GM12878 (cell line): ENCODE measurements around the gene HASPIN. TPM values are rescaled to one million over a fixed set of nuclear protein-coding genes. Genes with fewer than 3 reads are reported as not detected.

Experiments
- HDGF ChIP-seq: fragments of 450-650 bp; IDR thresholded peaks from 2 replicates; pipeline ENCODE4 v1.6.1; 2016; ENCODE audit warnings: antibody characterized with exemption
- MEF2B ChIP-seq: fragments of 450-650 bp; IDR thresholded peaks from 2 replicates; pipeline ENCODE4 v1.6.1; 2018; ENCODE audit warnings: mild to moderate bottlenecking, moderate library complexity; ENCODE audit not compliant: partially characterized antibody, poor library complexity, severe bottlenecking
- MYC ChIP-seq: IDR thresholded peaks from 2 replicates; pipeline ENCODE4 v1.6.1; 2011; ENCODE audit warnings: mild to moderate bottlenecking, low read length, moderate library complexity, inconsistent platforms; ENCODE audit not compliant: insufficient read depth, insufficient replicate concordance, insufficient read length, severe bottlenecking
- PAX5 ChIP-seq: IDR thresholded peaks from 2 replicates; pipeline ENCODE4 v1.6.1; 2011; ENCODE audit warnings: low read depth, low read length, borderline replicate concordance
- POLR2A ChIP-seq: IDR thresholded peaks from 2 replicates; pipeline ENCODE4 v1.6.1; 2011; ENCODE audit warnings: low read depth, mild to moderate bottlenecking, low read length
- SPI1 ChIP-seq: IDR thresholded peaks from 2 replicates; pipeline ENCODE4 v1.6.1; 2011; ENCODE audit warnings: low read depth, mild to moderate bottlenecking, low read length, moderate library complexity, borderline replicate concordance; ENCODE audit not compliant: insufficient read depth
- STAT3 ChIP-seq: IDR thresholded peaks from 2 replicates; pipeline ENCODE4 v1.6.1; 2011; ENCODE audit warnings: low read depth, low read length, improper control_type of control experiment
- SUZ12 ChIP-seq: fragments of 200-600 bp; sonication (generic); IDR thresholded peaks from one replicate; pipeline ENCODE4 v1.6.1; 2018; ENCODE audit warnings: antibody characterized with exemption, mild to moderate bottlenecking; ENCODE audit not compliant: unreplicated experiment
- ZBED1 ChIP-seq: IDR thresholded peaks from 2 replicates; pipeline ENCODE4 v1.6.1; 2016; ENCODE audit warnings: borderline replicate concordance
- ZZZ3 ChIP-seq: IDR thresholded peaks from 2 replicates; pipeline ENCODE4 v1.6.1; 2011; ENCODE audit warnings: low read depth; ENCODE audit not compliant: control insufficient read depth, insufficient read length
- polyA plus RNA-seq, 11 experiments: library from polyadenylated mRNA; depleted of rRNA in 4 of 11; unstranded in 6 of 11; stranded (reverse) in 5 of 11; fragments of >200 nt; fragmentation: Nextera tagmentation in 4 of 11; fragmentation: Illumina TruSeq in 1 of 11; extraction: Ambion mirVana in 4 of 11; extraction: Trizol in 1 of 11; gene quantifications; 1 replicate in 1 of 11; 2 replicates in 10 of 11; pipeline versions ENCODE4 v1.2.1 to v1.2.3, GENCODE V29; 2011 to 2016; ENCODE audit warnings: inconsistent platforms in 2 of 11, missing spikeins in 2 of 11, low read depth in 1 of 11
- total RNA-seq, 4 experiments: library from RNA; depleted of rRNA in 3 of 4; stranded (reverse); fragments of >200 nt in 3 of 4; fragmentation: Illumina TruSeq in 1 of 4; extraction: Trizol in 1 of 4; gene quantifications; 2 replicates each; pipeline versions ENCODE4 v1.2.1 to v1.2.3, GENCODE V29; 2013 to 2021
- TF ChIP-seq, protein P1 (sequence below): fragments of 450-650 bp; IDR thresholded peaks from 2 replicates; pipeline ENCODE4 v1.6.1; 2017; ENCODE audit warnings: antibody characterized with exemption, mild to moderate bottlenecking, moderate library complexity
- TF ChIP-seq, protein P2 (sequence below): fragments of 150-350 bp; IDR thresholded peaks from 2 replicates; pipeline ENCODE4 v1.6.1; 2014; ENCODE audit warnings: mild to moderate bottlenecking, low read depth, low read length
- TF ChIP-seq, protein P3 (sequence below): IDR thresholded peaks from 2 replicates; pipeline ENCODE4 v1.6.1; 2012; ENCODE audit warnings: low read depth, low read length, improper control_type of control experiment
- TF ChIP-seq, protein P4 (sequence below): IDR thresholded peaks from 2 replicates; pipeline ENCODE4 v1.6.1; 2012; ENCODE audit warnings: low read depth, low read length, improper control_type of control experiment
- TF ChIP-seq, protein P5 (sequence below): fragments of 450-650 bp; IDR thresholded peaks from 2 replicates; pipeline ENCODE4 v1.6.1; 2017; ENCODE audit warnings: mild to moderate bottlenecking, moderate library complexity
- TF ChIP-seq, protein P6 (sequence below): fragments of 450-650 bp; IDR thresholded peaks from 2 replicates; pipeline ENCODE4 v1.6.1; 2016; ENCODE audit warnings: mild to moderate bottlenecking
- TF ChIP-seq, protein P7 (sequence below): fragments of 450-650 bp; IDR thresholded peaks from 2 replicates; pipeline ENCODE4 v1.6.1; 2016; ENCODE audit warnings: mild to moderate bottlenecking

The HASPIN gene
- total and polyA plus RNA-seq, 10 of the 15 experiments (the other 5 are each of a cell fraction or from before 2014, with no cell fraction given), result 0.80 to 18.0 (median 10.1) TPM

DNA sequence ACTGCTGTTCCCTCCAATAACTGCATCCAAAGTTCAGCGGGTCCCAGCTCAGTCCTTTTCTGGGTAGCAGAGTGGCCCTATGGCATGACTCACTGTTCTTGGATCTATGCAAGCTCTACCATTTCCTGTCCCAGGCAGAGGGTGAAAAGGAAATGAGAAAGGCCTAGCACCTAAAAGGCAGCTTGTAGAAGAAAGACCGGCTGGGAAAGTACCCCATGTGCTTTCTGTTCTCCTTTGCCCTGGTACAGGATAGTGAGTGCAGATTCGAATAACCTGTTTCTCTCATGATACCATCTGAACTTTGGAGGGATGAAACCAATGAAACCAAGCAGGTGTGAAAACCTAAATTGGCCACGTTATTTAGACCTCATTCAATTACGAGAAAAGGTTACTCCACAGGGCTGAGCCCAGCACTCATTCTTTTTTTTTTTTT is 12.7 kb upstream of the HASPIN start (continued):
- TF ChIP-seq, protein P1, sequence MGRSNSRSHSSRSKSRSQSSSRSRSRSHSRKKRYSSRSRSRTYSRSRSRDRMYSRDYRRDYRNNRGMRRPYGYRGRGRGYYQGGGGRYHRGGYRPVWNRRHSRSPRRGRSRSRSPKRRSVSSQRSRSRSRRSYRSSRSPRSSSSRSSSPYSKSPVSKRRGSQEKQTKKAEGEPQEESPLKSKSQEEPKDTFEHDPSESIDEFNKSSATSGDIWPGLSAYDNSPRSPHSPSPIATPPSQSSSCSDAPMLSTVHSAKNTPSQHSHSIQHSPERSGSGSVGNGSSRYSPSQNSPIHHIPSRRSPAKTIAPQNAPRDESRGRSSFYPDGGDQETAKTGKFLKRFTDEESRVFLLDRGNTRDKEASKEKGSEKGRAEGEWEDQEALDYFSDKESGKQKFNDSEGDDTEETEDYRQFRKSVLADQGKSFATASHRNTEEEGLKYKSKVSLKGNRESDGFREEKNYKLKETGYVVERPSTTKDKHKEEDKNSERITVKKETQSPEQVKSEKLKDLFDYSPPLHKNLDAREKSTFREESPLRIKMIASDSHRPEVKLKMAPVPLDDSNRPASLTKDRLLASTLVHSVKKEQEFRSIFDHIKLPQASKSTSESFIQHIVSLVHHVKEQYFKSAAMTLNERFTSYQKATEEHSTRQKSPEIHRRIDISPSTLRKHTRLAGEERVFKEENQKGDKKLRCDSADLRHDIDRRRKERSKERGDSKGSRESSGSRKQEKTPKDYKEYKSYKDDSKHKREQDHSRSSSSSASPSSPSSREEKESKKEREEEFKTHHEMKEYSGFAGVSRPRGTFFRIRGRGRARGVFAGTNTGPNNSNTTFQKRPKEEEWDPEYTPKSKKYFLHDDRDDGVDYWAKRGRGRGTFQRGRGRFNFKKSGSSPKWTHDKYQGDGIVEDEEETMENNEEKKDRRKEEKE, result no peak
- TF ChIP-seq SUZ12, result no peak
- no peak; the same call in 1 of the 2 replicates for TF ChIP-seq ZBED1
- TF ChIP-seq, protein P2, sequence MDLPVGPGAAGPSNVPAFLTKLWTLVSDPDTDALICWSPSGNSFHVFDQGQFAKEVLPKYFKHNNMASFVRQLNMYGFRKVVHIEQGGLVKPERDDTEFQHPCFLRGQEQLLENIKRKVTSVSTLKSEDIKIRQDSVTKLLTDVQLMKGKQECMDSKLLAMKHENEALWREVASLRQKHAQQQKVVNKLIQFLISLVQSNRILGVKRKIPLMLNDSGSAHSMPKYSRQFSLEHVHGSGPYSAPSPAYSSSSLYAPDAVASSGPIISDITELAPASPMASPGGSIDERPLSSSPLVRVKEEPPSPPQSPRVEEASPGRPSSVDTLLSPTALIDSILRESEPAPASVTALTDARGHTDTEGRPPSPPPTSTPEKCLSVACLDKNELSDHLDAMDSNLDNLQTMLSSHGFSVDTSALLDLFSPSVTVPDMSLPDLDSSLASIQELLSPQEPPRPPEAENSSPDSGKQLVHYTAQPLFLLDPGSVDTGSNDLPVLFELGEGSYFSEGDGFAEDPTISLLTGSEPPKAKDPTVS, result no peak
- peak; percentile 90 for TF ChIP-seq MEF2B
- no peak for TF ChIP-seq HDGF
- TF ChIP-seq MYC, result no peak
- peak; percentile 94 for TF ChIP-seq SPI1
- TF ChIP-seq STAT3, result no peak
- TF ChIP-seq PAX5, result peak; percentile 80; the same call in 1 of the 2 replicates
- no peak for TF ChIP-seq ZZZ3
- no peak for TF ChIP-seq POLR2A
- TF ChIP-seq, protein P3, sequence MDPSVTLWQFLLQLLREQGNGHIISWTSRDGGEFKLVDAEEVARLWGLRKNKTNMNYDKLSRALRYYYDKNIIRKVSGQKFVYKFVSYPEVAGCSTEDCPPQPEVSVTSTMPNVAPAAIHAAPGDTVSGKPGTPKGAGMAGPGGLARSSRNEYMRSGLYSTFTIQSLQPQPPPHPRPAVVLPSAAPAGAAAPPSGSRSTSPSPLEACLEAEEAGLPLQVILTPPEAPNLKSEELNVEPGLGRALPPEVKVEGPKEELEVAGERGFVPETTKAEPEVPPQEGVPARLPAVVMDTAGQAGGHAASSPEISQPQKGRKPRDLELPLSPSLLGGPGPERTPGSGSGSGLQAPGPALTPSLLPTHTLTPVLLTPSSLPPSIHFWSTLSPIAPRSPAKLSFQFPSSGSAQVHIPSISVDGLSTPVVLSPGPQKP, result no peak
- TF ChIP-seq, protein P4, sequence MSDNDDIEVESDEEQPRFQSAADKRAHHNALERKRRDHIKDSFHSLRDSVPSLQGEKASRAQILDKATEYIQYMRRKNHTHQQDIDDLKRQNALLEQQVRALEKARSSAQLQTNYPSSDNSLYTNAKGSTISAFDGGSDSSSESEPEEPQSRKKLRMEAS, result 0 out of 2 replicates have a peak, but pooled peaks have one; percentile 30
- TF ChIP-seq, protein P5, sequence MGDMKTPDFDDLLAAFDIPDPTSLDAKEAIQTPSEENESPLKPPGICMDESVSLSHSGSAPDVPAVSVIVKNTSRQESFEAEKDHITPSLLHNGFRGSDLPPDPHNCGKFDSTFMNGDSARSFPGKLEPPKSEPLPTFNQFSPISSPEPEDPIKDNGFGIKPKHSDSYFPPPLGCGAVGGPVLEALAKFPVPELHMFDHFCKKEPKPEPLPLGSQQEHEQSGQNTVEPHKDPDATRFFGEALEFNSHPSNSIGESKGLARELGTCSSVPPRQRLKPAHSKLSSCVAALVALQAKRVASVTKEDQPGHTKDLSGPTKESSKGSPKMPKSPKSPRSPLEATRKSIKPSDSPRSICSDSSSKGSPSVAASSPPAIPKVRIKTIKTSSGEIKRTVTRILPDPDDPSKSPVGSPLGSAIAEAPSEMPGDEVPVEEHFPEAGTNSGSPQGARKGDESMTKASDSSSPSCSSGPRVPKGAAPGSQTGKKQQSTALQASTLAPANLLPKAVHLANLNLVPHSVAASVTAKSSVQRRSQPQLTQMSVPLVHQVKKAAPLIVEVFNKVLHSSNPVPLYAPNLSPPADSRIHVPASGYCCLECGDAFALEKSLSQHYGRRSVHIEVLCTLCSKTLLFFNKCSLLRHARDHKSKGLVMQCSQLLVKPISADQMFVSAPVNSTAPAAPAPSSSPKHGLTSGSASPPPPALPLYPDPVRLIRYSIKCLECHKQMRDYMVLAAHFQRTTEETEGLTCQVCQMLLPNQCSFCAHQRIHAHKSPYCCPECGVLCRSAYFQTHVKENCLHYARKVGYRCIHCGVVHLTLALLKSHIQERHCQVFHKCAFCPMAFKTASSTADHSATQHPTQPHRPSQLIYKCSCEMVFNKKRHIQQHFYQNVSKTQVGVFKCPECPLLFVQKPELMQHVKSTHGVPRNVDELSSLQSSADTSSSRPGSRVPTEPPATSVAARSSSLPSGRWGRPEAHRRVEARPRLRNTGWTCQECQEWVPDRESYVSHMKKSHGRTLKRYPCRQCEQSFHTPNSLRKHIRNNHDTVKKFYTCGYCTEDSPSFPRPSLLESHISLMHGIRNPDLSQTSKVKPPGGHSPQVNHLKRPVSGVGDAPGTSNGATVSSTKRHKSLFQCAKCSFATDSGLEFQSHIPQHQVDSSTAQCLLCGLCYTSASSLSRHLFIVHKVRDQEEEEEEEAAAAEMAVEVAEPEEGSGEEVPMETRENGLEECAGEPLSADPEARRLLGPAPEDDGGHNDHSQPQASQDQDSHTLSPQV, result no peak
- TF ChIP-seq, protein P6, sequence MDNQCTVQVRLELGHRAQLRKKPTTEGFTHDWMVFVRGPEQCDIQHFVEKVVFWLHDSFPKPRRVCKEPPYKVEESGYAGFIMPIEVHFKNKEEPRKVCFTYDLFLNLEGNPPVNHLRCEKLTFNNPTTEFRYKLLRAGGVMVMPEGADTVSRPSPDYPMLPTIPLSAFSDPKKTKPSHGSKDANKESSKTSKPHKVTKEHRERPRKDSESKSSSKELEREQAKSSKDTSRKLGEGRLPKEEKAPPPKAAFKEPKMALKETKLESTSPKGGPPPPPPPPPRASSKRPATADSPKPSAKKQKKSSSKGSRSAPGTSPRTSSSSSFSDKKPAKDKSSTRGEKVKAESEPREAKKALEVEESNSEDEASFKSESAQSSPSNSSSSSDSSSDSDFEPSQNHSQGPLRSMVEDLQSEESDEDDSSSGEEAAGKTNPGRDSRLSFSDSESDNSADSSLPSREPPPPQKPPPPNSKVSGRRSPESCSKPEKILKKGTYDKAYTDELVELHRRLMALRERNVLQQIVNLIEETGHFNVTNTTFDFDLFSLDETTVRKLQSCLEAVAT, result peak; percentile 94
- TF ChIP-seq, protein P7, sequence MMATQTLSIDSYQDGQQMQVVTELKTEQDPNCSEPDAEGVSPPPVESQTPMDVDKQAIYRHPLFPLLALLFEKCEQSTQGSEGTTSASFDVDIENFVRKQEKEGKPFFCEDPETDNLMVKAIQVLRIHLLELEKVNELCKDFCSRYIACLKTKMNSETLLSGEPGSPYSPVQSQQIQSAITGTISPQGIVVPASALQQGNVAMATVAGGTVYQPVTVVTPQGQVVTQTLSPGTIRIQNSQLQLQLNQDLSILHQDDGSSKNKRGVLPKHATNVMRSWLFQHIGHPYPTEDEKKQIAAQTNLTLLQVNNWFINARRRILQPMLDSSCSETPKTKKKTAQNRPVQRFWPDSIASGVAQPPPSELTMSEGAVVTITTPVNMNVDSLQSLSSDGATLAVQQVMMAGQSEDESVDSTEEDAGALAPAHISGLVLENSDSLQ, result peak; percentile 31; the same call in 1 of the 2 replicates
